Keratinocyte (primary cell): ENCODE measurements around the gene ALK. TPM values are rescaled to one million over a fixed set of nuclear protein-coding genes. Genes with fewer than 3 reads are reported as not detected.

Experiments used
- DNase-seq: peaks from one replicate; pipeline ENCODE4 v3.0.0-alpha.2; 2011; ENCODE audit warnings: low read depth, missing footprints, low spot score
- FAIRE-seq: peaks from 2 replicates; lab custom pipeline; 2011; peaks lifted over from hg19 to GRCh38; lab: Jason Lieb, UNC
- H2AFZ ChIP-seq: 2 replicates; pipeline ENCODE4 v1.6.0; 2012; ENCODE audit warnings: low read length, control low read depth, inconsistent platforms; ENCODE audit not compliant: control insufficient read depth
- H3K27ac ChIP-seq: 2 replicates; pipeline ENCODE4 v1.5.1; 2011; ENCODE audit warnings: low read length; ENCODE audit not compliant: control insufficient read depth, insufficient read depth
- H3K27me3 ChIP-seq: 3 replicates; pipeline ENCODE4 v1.6.0; 2011; ENCODE audit warnings: low read length; ENCODE audit not compliant: control insufficient read depth, insufficient read depth; ENCODE audit errors: extremely low read depth
- H3K36me3 ChIP-seq, 2 experiments: 2 replicates in 1 of 2; 3 replicates in 1 of 2; pipeline ENCODE4 v1.5.1; 2011; ENCODE audit warnings: low read length in 2 of 2, mild to moderate bottlenecking in 1 of 2; ENCODE audit not compliant: control insufficient read depth in 2 of 2, insufficient read depth in 2 of 2; ENCODE audit errors: extremely low read depth in 1 of 2
- H3K4me1 ChIP-seq: 3 replicates; pipeline ENCODE4 v1.5.1; 2011; ENCODE audit warnings: low read length; ENCODE audit not compliant: control insufficient read depth, insufficient read depth; ENCODE audit errors: extremely low read depth
- H3K4me2 ChIP-seq: 3 replicates; pipeline ENCODE4 v1.6.0; 2011; ENCODE audit warnings: low read depth, low read length; ENCODE audit not compliant: control insufficient read depth, insufficient read depth; ENCODE audit errors: extremely low read depth
- H3K4me3 ChIP-seq, 3 experiments: fragments of 200-600 bp in 1 of 3; sonication (generic) in 1 of 3; 2 replicates in 2 of 3; 3 replicates in 1 of 3; pipeline ENCODE4 v1.5.1; 2011 to 2016; ENCODE audit warnings: low read length in 3 of 3, mild to moderate bottlenecking in 3 of 3, control low read depth in 2 of 3, inconsistent platforms in 1 of 3, low read depth in 1 of 3, mixed read lengths in 1 of 3, mixed run types in 1 of 3, moderate library complexity in 1 of 3; ENCODE audit not compliant: control insufficient read depth in 2 of 3, insufficient read depth in 2 of 3; ENCODE audit errors: extremely low read depth in 1 of 3
- H3K79me2 ChIP-seq: 2 replicates; pipeline ENCODE4 v1.6.0; 2012; ENCODE audit warnings: low read length; ENCODE audit not compliant: control insufficient read depth, insufficient read depth
- H3K9ac ChIP-seq: 3 replicates; pipeline ENCODE4 v1.6.0; 2011; ENCODE audit warnings: low read length; ENCODE audit not compliant: control insufficient read depth, insufficient read depth; ENCODE audit errors: extremely low read depth
- H3K9me1 ChIP-seq: 3 replicates; pipeline ENCODE4 v1.6.0; 2011; ENCODE audit warnings: low read length; ENCODE audit not compliant: control insufficient read depth, insufficient read depth; ENCODE audit errors: extremely low read depth
- H3K9me3 ChIP-seq: 2 replicates; pipeline ENCODE4 v1.5.1; 2012; ENCODE audit warnings: low read depth, low read length; ENCODE audit not compliant: control insufficient read depth
- H4K20me1 ChIP-seq: 3 replicates; pipeline ENCODE4 v1.6.0; 2011; ENCODE audit warnings: low read length; ENCODE audit not compliant: control insufficient read depth, insufficient read depth; ENCODE audit errors: extremely low read depth
- CTCF ChIP-seq, 3 experiments: IDR thresholded peaks in 1 of 3; conservative IDR thresholded peaks in 1 of 3; optimal IDR thresholded peaks in 1 of 3; 2 replicates in 2 of 3; 3 replicates in 1 of 3; pipeline versions ENCODE3 to v1.5.1; 2011; ENCODE audit warnings: low read length in 3 of 3, mild to moderate bottlenecking in 3 of 3, moderate library complexity in 2 of 3, control low read depth in 1 of 3, inconsistent platforms in 1 of 3; ENCODE audit not compliant: insufficient read depth in 2 of 3; ENCODE audit errors: extremely low read depth in 1 of 3
- EZH2 ChIP-seq: IDR thresholded peaks from one replicate; pipeline ENCODE4 v1.6.1; 2012; ENCODE audit warnings: inconsistent platforms, mild to moderate bottlenecking, low read length, moderate library complexity
- dilution Hi-C: fragments of 300-500 bp; cut with MboI; formaldehyde crosslinking; loops from one replicate; pipeline ENCODE4 v1.7.0; 2020; ENCODE audit warnings: low sequenced_read_pairs; ENCODE audit not compliant: extremely low pct_ligation_motif_present
- polyA plus RNA-seq, 5 experiments: library from polyadenylated mRNA; depleted of rRNA in 3 of 5; stranded (reverse) in 3 of 5; stranded (forward) in 1 of 5; unstranded in 1 of 5; fragments of >200 nt; gene quantifications; 1 replicate in 1 of 5; 2 replicates in 3 of 5; 3 replicates in 1 of 5; pipeline versions ENCODE4 v1.2.1 to v1.2.3, GENCODE V29; 2011 to 2012; ENCODE audit warnings: missing spikeins in 2 of 5, low read depth in 1 of 5, low replicate concordance in 1 of 5

ALK gene
- polyA plus RNA-seq, 1 donor (not counting 4 experiments of a cell fraction or from before 2014, with no cell fraction given) = not detected

GRCh38 chr2:29444150-29444549, 477.2 kb downstream of the ALK start:
- dilution Hi-C loops = no loop called here
- DNase-seq = no peak
- no peak overlapping the region for H2AFZ ChIP-seq

GRCh38 chr2:29443627-29444026, 477.8 kb downstream of the ALK start:
- Histone ChIP-seq H2AFZ (peak overlapping the region; percentile 61), H3K4me2 (peak overlapping the region; percentile 29), H3K4me3 (no peak overlapping the region), H3K4me1 (peaks cover 13% of the 10 kb centered on the region), H3K9ac (no peak overlapping the region), H3K27ac (peak overlapping the region; percentile 22), H3K27me3 (no peaks in the 10 kb centered on the region), H3K36me3 (no peaks in the 10 kb centered on the region), H4K20me1 (no peaks in the 10 kb centered on the region), H3K79me2 (no peaks in the 10 kb centered on the region), H3K9me1 (no peaks in the 10 kb centered on the region), H3K9me3 (no peaks in the 10 kb centered on the region)
- peak; percentile 49 for DNase-seq
- TF ChIP-seq EZH2 = no peak
- no peak for TF ChIP-seq CTCF (optimal IDR thresholded peaks at IDR 0.05 in 1 of 3, IDR thresholded peaks at IDR 0.05 in 1 of 3, conservative IDR thresholded peaks at IDR 0.05 in 1 of 3; ENCODE audit: extremely low read depth in 1 of 3, insufficient read depth in 2 of 3, low read length in 3 of 3)
- dilution Hi-C loops = no loop called here
- peak; percentile 80 for FAIRE-seq

More at GRCh38 chr2:29444150-29444549, 477.2 kb downstream of the ALK start:
- Histone ChIP-seq H3K9me3 (no peaks in the 10 kb centered on the region), H4K20me1 (no peaks in the 10 kb centered on the region), H3K4me3 (no peak overlapping the region), H3K27me3 (no peaks in the 10 kb centered on the region), H3K4me2 (peak overlapping the region; percentile 29), H3K9me1 (no peaks in the 10 kb centered on the region), H3K4me1 (peaks cover 13% of the 10 kb centered on the region), H3K79me2 (no peaks in the 10 kb centered on the region), H3K36me3 (no peaks in the 10 kb centered on the region), H3K27ac (no peak overlapping the region), H3K9ac (no peak overlapping the region)
- no peak for TF ChIP-seq EZH2
- TF ChIP-seq CTCF (optimal IDR thresholded peaks at IDR 0.05 in 1 of 3, IDR thresholded peaks at IDR 0.05 in 1 of 3, conservative IDR thresholded peaks at IDR 0.05 in 1 of 3; ENCODE audit: extremely low read depth in 1 of 3, insufficient read depth in 2 of 3, low read length in 3 of 3) = no peak
- no peak for FAIRE-seq
